Activated B cell treated with CpG ODN at 0.5 μM for 24 hours (primary cell): ENCODE data around the gene PLA2R1. TPM values are rescaled to one million over a fixed set of nuclear protein-coding genes. Genes with fewer than 3 reads are reported as not detected.

Source experiments
- ATAC-seq: fragments of 200-7000 bp; cut with Tn5 transposase; one replicate; pipeline ENCODE4 v1.10.0; 2021; ENCODE audit warnings: low read depth, mild to moderate bottlenecking, moderate library complexity
- CTCF ChIA-PET: fragments of 350-600 bp; sonication (Branson Sonifier 250); formaldehyde crosslinking; loops from one replicate; lab custom pipeline; 2021; ENCODE audit warnings: antibody characterized with exemption; lab: Charles Lee
- POLR2A ChIA-PET: fragments of 350-600 bp; sonication (Branson Sonifier 250); formaldehyde crosslinking; loops from one replicate; lab custom pipeline; 2021; ENCODE audit warnings: antibody characterized with exemption; lab: Charles Lee
- DNase-seq: peaks from one replicate; pipeline ENCODE4 v3.0.0; 2022
- H3K27ac Mint-ChIP-seq: one replicate; pipeline ENCODE4 v1.8.0; 2020; ENCODE audit warnings: mixed read lengths
- H3K27me3 Mint-ChIP-seq: one replicate; pipeline ENCODE4 v1.8.0; 2021; ENCODE audit warnings: mixed read lengths
- H3K36me3 Mint-ChIP-seq: one replicate; pipeline ENCODE4 v1.8.0; 2021; ENCODE audit warnings: low read depth, mixed read lengths
- H3K4me1 Mint-ChIP-seq: one replicate; pipeline ENCODE4 v1.8.0; 2021; ENCODE audit warnings: mixed read lengths
- H3K4me3 Mint-ChIP-seq: one replicate; pipeline ENCODE4 v1.8.0; 2020; ENCODE audit warnings: mild to moderate bottlenecking, mixed read lengths
- H3K9me3 Mint-ChIP-seq: one replicate; pipeline ENCODE4 v1.8.0; 2020; ENCODE audit warnings: mixed read lengths
- CTCF ChIP-seq: fragments of 200-600 bp; IDR thresholded peaks from one replicate; pipeline ENCODE4 v1.8.0; 2022; ENCODE audit warnings: antibody characterized with exemption, mild to moderate bottlenecking
- intact Hi-C: fragments of 100-400 bp; cut with micrococcal nuclease; formaldehyde crosslinking; loops from one replicate; pipeline ENCODE4 v1.15.1; 2024
- total RNA-seq: library from RNA; stranded (reverse); gene quantifications from 2 replicates; pipeline ENCODE4 v1.2.3, GENCODE V29; 2022

Gene PLA2R1
- total RNA-seq, 1 donor from 2014 or later = not detected

- Mint-ChIP-seq H3K4me1 (peaks cover 97% of the 10 kb centered on the region), H3K27ac (no peak overlapping the region), H3K36me3 (peaks cover 70% of the 10 kb centered on the region), H3K27me3 (no peaks in the 10 kb centered on the region), H3K4me3 (no peak overlapping the region), H3K9me3 (no peaks in the 10 kb centered on the region)
- CTCF ChIA-PET = interaction anchor here (0.8 kb wide), 1 partner anchor 23 kb away, joined by 3 read pairs; no protein-coding TSS in a partner anchor
- TF ChIP-seq CTCF = no peak
- POLR2A ChIA-PET = interaction anchor here (1.1 to 1.2 kb wide), 2 partner anchors 8 to 19 kb away, joined by 3 read pairs; no protein-coding TSS in a partner anchor
- ATAC-seq = no peak
- DNase-seq = no peak
- intact Hi-C loops = no loop called here
These were observed 164.0 kb downstream of the PLA2R1 start for GRCh38 chr2:159898441-159898840.

GRCh38 chr2:159897720-159898119 is 164.7 kb downstream of the PLA2R1 start:
- Mint-ChIP-seq H3K36me3 (peaks cover 70% of the 10 kb centered on the region), H3K4me1 (peaks cover 97% of the 10 kb centered on the region), H3K27ac (no peak overlapping the region), H3K4me3 (no peak overlapping the region), H3K9me3 (no peaks in the 10 kb centered on the region), H3K27me3 (no peaks in the 10 kb centered on the region)
- ATAC-seq (no peak), DNase-seq (no peak)
- intact Hi-C loops = no loop called here
- ChIA-PET POLR2A (interaction anchor here (1.2 to 3.7 kb wide), 2 partner anchors 18 to 19 kb away, joined by 3 to 34 read pairs; no protein-coding TSS in a partner anchor), CTCF (interaction anchor here (1.2 to 1.3 kb wide), 2 partner anchors 24 to 42 kb away, joined by 3 to 6 read pairs; no protein-coding TSS in a partner anchor)
- TF ChIP-seq CTCF = no peak

- peak overlapping the region; percentile 35 for H3K27ac Mint-ChIP-seq
- ChIA-PET CTCF (interaction anchor here (1.2 to 1.3 kb wide), 2 partner anchors 25 to 43 kb away, joined by 3 to 6 read pairs; no protein-coding TSS in a partner anchor), POLR2A (interaction anchor here (3.7 kb wide), 1 partner anchor 18 kb away, joined by 34 read pairs; no protein-coding TSS in a partner anchor)
- intact Hi-C loops = no loop called here
- ATAC-seq = no peak
- H3K27me3 Mint-ChIP-seq = no peaks in the 10 kb centered on the region
- H3K9me3 Mint-ChIP-seq = no peaks in the 10 kb centered on the region
- peaks cover 70% of the 10 kb centered on the region for H3K36me3 Mint-ChIP-seq
- DNase-seq = no peak
- no peak overlapping the region for H3K4me3 Mint-ChIP-seq
- peaks cover 98% of the 10 kb centered on the region for H3K4me1 Mint-ChIP-seq
- no peak for TF ChIP-seq CTCF
These were observed 165.3 kb downstream of the PLA2R1 start for GRCh38 chr2:159897081-159897480.

GRCh38 chr2:159895258-159896065 is 167.0 kb downstream of the PLA2R1 start:
- Mint-ChIP-seq H3K4me1 (peaks cover 97% of the 10 kb centered on the region), H3K27me3 (no peaks in the 10 kb centered on the region), H3K27ac (peak overlapping the region; percentile 76), H3K36me3 (peaks cover 71% of the 10 kb centered on the region), H3K4me3 (peak overlapping the region; percentile 55), H3K9me3 (no peaks in the 10 kb centered on the region)
- TF ChIP-seq CTCF = no peak
- ChIA-PET CTCF (interaction anchor here (0.9 to 1.4 kb wide), 5 partner anchors 9 to 45 kb away, joined by 3 to 4 read pairs (median 3); partner anchors contain the start of gene LY75), POLR2A (interaction anchor here (1.0 to 3.7 kb wide), 5 partner anchors 9 to 20 kb away, joined by 4 to 40 read pairs (median 5); partner anchors contain the start of gene LY75)
- DNase-seq (no peak), ATAC-seq (peak; percentile 82)
- intact Hi-C loops = loop anchor here (1.0 kb wide), 2 partner anchors 8 to 16 kb away; no protein-coding TSS in a partner anchor
